HG03469 (cell line): ENCODE data around the gene NECAB2.

Experiments
- ATAC-seq: cut with Tn5 transposase; IDR thresholded peaks from one replicate; pipeline ENCODE4 v1.9.1; 2021; ENCODE audit warnings: mild to moderate bottlenecking, moderate library complexity, moderate number of reproducible peaks; ENCODE audit not compliant: unreplicated experiment

NECAB2 gene

DNA sequence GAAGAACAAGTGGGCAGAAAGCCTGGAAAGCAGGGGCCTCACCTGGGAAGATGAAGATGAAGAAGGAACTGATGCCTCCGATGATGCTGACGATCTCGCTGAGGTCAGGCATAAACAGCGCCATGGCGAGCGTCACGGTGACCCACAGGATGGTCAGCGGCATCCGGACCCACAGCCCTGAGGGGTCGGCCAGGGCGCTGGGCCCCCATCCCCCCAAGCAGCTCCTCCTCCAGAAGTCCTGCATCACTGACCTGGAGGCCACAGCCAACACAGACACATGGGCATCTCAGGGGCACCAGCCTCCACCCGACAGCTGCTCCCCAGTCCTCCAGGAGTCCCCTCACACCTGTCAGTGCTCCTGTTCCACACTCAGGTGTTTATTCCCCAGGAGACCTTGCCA is 48.4 kb downstream of the NECAB2 start:
- ATAC-seq, result no peak

DNA sequence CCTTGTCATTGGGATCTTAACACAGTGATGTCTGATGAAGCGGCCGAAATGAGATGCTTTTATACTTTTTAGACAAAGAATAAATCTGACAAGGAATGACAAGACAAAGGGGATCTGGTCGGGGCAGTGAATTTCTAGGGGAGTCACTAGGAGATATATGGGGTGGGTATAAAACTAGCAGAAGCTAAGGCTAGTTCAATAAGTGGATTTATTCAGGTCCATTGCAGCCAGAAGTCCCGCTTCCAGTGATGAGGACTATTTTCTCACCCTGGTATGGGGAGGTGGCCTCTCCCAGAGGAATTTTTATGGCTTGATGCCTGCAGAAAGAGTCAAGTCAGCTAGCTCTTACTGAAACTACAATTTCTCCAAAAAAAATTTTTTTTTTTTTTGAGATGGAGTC is 50.7 kb downstream of the NECAB2 start:
- ATAC-seq, result no peak

DNA sequence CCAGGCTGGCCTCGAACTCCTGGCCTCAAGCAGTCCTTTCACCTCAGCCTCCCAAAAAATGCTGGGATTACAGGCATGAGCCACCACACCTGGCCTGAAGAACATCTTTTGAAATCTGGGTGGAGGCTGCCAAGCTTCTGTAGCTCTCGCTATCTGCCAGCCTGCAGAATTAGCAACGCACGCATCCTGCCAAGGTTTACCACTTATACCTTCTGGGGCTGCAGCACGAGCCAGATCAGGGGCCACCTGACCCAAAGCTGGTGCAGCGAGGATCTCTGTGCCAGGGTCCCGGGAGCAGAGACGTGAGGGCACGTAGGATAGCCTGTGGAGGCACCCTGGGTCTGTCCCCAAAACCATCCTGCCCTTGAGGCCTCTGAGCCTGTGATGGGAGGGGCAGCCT is 52.3 kb downstream of the NECAB2 start:
- ATAC-seq, result no peak

GRCh38 chr16:84021488-84021887 is 53.4 kb downstream of the NECAB2 start:
- ATAC-seq, result no peak

DNA sequence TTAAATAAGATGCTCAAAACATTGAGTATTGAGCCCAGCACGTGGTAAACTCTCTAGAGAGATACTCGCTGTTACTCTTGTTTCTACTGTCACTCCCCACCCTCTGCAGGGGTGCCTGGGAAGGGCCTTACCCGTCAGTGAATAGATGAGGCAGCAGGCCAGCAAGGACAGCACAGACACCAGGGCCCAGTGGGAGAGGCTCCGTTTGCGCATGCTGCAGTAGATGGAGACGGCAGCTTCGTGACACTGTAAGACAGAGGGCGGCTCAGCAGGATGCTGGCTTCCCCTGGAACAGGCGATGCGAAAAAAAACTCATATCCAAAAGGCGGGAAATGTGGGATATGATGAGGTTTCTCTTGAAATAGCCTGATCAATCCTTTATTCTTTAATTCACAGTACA is 54.6 kb downstream of the NECAB2 start:
- ATAC-seq, result no peak

- ATAC-seq, result no peak
These were observed 56.8 kb downstream of the NECAB2 start for GRCh38 chr16:84024854-84025253.

DNA sequence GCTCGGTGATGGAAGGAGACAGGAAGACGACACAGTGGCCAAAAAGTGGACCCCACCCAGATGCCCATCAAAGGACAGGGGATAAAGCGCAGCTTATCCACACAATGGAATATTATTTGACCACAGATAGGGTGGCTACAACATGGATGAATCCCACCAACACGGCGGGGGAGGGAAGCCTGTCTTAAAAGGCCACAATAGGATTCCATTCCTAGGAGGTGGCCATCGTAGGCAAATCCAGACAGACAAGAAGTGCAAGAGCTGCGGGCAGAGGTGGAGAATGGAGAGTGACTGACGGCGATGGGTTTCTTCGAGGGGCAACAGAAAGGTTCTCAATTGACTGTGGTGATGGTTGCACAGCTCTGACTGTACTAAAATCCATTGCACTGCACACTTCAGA is 58.6 kb downstream of the NECAB2 start:
- ATAC-seq, result no peak

DNA sequence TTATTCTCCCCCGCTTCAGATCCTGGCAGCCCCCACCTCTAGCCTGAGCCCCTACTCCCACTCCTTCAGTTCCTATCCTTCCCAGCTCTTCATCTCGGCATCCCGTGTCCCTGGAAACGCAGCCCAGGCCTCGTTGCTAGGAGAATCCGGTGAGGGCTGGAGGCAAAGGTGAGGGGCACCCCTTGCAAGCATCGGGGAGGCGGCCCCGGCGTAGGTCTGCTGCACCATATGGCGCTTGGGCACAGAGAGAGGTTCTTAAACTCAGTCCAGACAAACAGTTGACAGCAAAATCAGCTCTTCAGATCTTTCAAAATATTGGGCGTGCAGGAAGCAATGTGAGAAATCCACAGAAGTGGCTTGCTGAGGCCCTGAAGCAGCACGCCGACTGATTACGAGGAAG is 59.6 kb downstream of the NECAB2 start:
- no peak for ATAC-seq

GRCh38 chr16:84029297-84030047 is 61.4 kb downstream of the NECAB2 start:
- ATAC-seq, result no peak

DNA sequence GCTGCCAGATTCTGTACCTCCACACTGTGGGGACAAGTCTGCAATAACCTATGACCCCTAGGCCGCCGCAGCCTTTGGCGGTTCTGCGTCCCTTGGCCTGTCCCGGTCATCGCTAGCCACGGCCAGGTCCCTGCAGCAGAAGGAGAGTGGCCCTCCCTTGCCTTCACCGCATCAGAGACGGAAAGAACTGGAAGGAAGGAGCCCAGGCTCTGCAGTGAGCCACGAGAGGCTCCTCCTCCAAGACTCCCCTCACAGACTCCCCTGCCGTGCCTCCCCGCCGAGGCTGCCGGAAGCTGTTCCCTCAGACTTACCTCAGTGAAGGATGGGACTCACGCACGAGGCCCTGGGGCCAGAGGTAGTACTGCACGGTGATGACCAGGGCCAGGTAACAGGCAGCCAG is 63.5 kb downstream of the NECAB2 start:
- no peak for ATAC-seq

DNA sequence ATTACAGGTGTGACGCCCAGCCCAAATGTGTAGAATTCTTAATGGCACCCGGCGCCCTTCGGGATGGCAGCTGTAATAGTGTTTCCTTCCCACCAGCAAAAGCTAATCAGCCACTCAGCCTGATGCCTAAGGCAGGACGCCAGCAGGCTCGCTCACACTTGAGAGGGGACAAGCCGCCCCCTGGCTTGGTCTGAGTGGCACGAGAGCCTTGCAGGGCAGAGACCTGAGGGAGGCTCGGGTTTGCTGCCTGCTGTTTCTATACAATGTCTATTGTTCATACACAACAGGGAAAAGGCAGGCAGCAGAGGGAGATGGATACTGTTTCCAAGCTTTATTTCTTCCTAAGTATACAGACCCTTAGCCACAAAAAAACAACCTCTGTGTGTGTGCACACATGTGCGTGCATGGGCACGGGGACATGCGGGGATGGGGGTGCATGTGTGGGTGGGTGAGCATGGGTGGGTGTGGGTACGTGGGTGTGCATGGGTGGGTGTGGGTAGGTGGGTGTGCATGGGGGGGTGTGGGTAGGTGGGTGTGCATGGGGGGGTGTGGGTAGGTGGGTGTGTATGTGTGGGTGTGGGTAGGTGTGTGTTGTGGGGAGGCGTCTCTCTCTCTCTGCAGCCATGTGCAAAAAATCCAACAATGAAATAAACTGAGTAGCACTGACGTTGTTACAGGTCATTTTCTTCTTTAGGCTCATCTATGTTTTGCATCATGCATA is 64.6 kb downstream of the NECAB2 start:
- ATAC-seq, result no peak

GRCh38 chr16:84033251-84034195 is 65.5 kb downstream of the NECAB2 start:
- no peak for ATAC-seq

- ATAC-seq, result no peak
These were observed 66.5 kb downstream of the NECAB2 start for GRCh38 chr16:84034516-84034915.

- ATAC-seq, result no peak
These were observed 68.1 kb downstream of the NECAB2 start for GRCh38 chr16:84036131-84036530.

DNA sequence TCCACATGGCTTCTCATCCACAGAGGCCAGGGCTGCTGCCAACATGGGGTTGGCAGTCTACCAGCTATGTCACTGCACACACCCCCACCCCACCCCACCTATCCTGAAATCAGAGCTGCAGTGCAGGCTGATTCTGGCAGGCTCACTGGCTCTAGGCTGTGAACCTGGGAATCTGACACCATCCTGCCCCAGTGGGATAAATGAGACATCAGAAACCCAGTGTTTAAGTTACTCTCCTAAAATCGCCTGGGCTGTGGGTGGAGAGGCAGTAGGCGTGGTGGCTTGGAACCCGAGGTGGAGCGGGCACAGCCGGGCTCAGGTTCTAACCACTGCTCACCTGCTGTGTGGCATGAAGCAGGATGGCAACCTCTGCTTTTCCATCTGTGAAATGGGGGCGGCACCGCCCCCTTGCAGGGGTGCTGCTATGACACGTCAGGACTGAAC is 69.0 kb downstream of the NECAB2 start:
- ATAC-seq, result no peak

- no peak for ATAC-seq
These were observed 70.4 kb downstream of the NECAB2 start for GRCh38 chr16:84038469-84038868.

GRCh38 chr16:84039696-84040095 is 71.7 kb downstream of the NECAB2 start:
- ATAC-seq, result no peak

GRCh38 chr16:84040226-84040822 is 72.3 kb downstream of the NECAB2 start:
- ATAC-seq, result no peak

GRCh38 chr16:84040823-84041820 is 73.1 kb downstream of the NECAB2 start:
- no peak for ATAC-seq

- ATAC-seq, result no peak
These were observed 73.8 kb downstream of the NECAB2 start for GRCh38 chr16:84041881-84042280.
